GM21423 (cell line): Measurements from ENCODE around the gene PGM2.
"Not testable (repeated sequence)": the region's sequence is repeated elsewhere in the genome, so short reads cannot be mapped to it uniquely, and the experiment has no call there.

Source experiments
- ATAC-seq: cut with Tn5 transposase; IDR thresholded peaks from one replicate; pipeline ENCODE4 v1.9.1; 2021; ENCODE audit warnings: mild to moderate bottlenecking, moderate library complexity; ENCODE audit not compliant: unreplicated experiment

PGM2 gene

DNA sequence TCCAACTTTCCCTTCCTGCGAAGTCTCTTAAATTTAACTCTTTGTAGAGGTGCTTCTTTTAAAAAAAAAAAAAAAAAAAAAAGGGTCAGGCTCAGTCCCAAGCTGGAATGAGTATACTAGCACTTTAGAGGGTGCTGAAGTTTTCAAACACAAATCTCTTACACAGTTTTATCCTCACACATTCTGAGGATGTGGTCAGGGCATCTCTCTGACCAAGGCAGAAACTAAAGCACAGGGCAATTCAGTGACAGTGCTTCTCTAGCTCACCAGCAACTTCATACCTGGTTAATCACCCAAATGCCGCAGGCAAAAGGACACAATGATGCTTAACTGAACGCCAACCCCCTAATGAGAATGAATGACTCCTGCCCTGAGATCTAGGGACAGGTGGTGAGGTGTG lies 9.8 kb upstream of the PGM2 start:
- no peak for ATAC-seq

DNA sequence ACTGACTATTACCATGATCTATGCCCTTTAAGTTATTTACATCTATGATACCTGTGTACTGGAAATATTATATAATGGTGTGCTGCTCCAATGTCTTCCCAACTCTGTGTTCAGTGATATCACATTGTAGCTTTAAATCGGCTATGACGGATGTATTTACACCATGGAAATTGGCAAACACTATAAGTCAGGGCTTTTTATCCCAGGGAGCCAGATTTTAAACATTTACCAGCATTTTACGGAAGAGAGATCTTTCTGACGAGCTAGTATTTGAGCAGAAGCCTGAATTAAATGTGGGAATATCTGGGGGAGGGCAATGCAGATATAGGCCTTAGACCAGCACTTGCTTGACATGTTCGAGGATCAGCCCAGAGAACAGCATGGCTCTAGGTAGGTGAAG lies 7.7 kb upstream of the PGM2 start:
- ATAC-seq: no peak

DNA sequence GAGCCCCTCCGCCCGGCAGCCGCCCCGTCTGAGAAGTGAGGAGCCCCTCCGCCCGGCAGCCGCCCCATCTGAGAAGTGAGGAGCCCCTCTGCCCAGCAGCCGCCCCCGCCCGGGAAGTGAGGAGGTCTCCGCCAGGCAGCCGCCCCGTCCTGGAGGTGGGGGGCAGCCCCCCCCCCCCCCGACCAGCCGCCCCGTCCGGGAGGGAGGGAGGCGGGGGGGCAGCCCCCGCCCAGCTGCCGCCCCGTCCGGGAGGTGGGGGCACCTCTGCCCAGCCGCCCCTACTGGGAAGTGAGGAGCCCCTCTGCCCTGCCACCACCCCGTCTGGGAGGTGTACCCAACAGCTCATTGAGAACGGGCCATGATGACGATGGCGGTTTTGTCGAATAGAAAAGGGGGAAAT lies 6.0 kb upstream of the PGM2 start:
- not testable (repeated sequence) for ATAC-seq

DNA sequence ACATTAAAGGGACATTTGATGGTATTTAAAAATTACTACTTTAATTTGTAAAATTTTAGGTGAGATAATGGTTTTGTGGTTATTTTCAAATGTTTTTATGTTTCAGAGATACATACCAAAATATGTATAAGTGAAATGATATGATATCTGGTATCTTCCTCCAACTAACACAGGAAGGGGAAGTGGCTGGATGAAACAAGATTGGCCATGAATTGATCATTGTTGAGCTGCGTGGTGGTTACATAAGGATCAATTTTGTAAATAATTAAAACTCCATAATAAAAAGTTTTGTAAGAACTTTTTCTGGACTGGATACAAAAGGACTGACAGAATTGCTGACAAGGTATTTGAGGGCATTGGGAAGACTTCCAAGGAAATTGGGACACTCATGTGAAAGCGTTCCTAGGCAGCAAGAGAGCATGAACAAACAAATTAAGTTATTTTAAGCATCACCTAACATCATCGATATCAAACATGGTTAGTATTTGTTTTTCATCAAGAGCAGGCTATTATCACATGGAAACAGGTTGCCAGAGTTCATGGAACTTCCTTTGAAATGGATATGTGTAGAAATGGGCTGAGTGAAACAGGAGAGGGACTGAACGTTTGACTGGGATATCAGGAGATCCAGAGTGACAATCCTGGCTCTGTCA lies 4.4 kb upstream of the PGM2 start:
- ATAC-seq: no peak

DNA sequence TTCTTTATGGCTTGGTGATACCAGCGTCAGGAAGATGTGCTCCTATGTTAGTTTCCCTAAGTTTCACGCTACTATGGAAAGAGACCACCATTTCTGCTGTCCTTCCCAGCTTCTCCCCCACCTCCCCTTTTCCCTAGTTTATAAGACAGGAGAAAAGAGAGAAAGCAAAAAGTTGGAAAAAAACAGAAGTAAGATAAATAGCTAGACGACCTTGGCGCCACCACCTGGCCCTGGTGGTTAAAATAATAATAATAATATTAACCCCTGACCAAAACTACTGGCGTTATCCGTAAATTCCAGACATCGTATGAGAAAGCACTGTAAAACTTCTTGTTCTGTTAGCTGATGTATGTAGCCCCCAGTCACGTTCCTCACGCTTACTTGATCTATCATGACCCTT lies 985 bp upstream of the PGM2 start:
- ATAC-seq: not testable (repeated sequence)

DNA sequence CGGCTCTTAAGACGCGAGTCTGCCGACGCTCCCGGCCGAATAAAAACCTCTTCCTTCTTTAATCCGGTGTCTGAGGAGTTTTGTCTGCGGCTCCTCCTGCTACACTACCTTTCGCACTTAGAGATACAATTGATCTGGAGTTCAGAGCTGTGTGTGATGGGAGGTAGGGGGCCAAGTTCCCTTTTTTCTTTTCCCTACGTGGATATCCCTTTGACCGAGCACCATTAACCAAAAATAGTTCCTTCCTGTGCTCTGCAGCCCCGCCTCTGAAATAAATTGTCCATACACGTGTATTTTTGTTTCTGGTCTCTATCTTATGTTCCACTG lies 555 bp upstream of the PGM2 start:
- ATAC-seq: peak; percentile 4

DNA sequence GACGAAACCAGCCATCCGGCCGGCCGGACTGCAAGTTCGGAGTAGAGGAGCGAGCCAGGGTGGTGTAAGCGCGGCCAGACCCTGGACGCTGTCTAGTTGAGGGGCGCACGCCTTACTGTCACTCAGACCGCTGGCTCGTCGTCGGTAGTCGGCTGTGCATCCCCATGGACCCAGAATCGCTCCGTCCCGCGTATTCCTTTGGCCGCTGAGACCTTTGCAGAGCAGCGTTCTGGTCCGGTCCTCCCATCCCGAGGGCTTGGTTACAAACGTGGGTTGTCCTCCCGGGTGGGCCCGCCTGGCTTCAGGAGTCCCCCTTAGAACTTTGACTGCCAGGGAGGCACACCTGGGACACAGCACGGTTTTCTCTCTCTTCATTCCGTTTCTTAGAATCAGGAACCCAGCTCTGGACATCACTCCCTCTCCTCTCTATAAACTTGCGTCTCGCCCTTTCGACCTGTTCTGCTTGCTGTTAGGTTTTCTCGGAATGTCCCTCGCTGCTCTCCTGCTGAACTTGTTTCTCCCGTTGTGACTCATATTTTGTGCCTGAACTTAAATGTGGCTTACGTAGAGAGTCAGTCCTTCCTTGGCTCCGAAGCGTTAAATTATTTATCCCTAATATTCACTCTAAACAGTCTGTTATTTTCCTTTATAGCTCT lies 672 bp downstream of the PGM2 start:
- peak; percentile 37 for ATAC-seq

DNA sequence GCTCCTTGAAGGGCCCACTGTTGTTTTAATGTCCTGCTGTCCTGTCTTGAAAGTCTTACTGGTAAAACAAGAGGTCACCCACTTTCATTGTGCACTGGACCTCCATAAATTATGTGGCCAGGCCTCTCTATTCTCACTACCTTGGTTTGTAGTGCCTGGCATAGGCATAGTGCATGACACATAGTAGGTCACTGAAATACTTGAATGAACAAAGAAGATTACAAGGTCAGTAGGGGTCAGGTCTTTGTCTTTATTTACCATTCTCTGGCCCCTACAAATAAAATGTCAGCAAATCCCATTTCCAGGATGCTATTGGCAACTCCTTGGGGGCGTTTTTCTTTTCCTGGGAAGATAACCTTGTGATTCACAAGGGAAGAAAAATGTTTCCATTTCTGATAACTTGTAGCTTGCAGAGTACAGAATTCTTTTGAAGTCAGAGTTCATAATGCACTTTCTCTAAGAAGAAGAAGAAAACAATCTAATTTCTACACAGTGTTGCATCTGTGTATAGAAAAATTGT lies 1.4 kb downstream of the PGM2 start:
- ATAC-seq: no peak

DNA sequence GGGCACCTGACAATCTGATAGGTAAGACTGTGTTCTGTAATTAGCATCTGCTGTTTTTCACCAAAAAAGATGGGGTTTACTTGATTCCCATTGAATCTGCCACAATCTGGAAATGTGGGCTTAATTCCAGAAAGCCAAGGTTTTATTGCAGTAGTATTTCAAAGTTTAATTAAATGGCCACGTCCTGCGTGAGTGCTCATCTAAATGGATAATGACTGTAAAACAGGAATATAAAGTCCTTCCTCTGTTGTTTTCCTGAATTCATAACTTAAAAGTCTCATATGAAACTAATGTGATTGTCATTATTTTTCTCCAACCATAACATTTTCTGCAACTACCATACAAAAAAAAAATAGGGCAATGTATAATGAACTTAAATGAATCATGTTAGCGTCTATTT lies 2.4 kb downstream of the PGM2 start:
- no peak for ATAC-seq

DNA sequence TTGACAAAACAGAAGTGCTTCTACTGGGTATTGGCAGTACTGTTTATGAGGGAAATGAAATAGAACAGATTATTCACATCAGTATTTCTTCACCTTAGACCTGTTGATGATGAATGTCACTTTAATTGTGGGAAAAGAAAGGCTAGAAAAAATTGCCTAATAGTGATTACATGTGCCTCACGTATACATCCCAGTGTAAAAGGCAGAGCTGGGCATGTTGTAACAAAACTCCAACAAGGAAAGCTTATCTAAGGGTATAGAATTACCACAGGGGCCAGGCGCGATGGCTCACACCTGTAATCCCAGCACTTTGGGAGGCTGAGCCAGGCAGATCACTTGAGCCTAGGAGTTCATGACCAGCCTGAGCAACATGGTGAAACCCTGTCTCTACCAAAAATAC lies 4.2 kb downstream of the PGM2 start:
- no peak for ATAC-seq

DNA sequence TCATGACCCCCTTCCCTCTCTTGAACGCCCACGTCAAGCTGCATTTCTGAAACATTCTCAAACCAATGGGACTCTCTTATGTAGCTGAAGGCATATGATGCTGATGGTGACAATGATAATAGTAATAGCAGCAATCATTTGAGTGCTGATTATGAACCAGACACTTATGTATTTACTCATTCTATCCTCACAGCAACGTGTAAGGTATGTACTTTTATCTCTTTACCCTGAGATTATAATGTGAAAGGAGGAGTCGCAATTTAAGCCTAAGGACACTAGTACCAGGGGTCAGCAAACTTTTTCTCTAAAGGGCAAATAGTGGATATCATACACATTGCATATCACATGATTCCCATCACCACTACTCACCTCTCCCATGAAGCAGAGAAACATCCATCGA lies 8.5 kb downstream of the PGM2 start:
- no peak for ATAC-seq

DNA sequence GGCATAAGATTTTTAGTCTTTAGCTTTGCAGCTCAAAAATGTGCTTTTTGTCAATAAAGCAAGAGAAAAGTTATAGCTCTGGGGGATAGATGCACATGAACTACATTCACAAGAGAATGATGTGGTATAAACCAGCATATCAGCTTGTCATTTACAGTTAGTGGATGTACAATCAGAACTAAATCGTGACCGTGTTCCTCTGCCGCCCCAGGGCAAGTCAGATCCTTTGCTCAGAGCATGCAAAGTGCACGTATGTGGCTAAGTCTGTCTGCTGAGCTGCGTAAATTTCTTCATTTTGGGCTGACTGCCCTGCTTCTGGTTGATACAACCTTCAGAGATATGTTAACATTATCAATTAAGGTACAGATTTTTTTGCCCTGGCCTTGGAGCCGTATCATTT lies 9.3 kb downstream of the PGM2 start:
- ATAC-seq: no peak

DNA sequence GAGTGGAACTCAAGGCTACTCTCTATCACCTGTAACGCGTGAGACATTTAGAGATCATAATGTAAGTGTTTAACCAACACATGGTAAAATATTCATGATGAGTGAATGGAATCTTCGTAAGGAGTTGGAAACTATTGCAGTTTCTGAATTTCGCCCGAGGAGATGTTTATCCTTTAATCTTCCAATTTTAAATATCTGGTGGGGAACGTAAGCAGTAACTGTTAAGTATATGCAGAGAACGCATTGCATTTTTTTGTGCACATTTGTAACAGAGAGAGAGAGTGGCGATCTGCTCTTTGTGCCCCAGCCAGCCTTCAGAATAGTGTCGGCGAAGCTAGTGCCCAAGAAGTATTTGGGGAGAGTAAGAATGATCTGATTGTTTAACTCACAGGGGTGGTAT lies 9.8 kb downstream of the PGM2 start:
- ATAC-seq: no peak

DNA sequence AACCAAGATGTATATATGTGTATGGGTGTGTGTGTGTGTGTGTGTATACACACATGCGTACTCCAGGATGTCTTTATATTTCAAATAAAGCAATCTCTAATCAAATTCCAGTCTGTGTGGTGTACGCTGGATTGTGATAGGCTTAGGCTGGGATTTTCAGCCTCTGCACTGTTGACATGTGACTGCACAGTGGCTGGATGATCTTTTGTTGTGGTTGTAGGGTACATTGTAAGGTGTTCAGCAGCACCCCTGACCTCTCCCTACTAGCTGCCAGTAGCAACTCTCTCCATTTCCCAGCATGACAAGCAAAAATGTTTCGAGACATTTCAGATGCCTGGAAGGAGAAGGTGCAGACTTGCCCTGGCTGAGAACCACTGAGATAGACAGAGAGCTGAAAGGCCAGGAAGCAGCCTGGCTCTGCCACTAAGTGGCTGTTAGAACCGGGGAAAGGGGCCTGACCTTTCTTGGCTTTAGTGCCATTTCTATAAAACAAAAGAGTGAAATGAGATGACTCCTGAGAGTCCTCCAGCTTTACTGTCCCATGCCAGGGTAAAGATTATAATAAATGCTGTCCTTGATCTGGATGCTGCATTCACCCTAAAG lies 10.5 kb downstream of the PGM2 start:
- ATAC-seq: no peak

DNA sequence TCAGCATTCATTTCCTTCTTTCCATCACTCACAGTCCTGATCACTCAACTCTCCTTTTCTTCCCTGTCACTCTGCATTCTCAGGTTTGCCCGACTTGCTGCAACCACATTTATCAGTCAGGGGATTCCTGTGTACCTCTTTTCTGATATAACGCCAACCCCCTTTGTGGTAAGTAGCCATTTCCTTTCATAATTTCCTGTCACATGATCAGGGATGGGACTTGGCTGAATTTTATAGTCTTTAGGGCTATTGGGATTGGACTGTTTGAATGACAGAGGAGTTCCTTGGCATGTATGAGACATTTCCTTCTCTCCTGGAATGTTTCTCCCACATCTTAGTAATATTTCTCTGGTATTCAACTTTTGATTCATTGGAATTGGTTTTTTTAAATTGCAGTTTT lies 11.0 kb downstream of the PGM2 start:
- ATAC-seq: no peak

DNA sequence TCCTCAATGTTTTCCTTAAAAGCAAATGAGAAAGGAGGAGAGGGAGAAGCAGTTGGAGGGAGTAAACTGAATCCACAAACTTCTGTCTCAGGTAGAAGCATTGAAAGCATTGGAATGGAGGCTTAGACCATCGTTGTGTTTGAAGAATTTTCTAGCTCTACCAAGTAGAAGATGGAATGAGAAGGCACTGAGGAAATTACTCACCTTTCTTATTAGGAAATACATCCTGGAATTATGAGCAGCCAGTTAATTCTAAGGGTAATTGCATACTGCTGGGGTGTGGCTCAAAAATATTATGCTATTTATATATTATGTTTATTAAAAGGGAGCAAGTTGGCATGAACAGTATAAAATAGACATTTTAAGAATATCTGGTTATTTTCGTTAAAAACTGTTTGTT lies 12.9 kb downstream of the PGM2 start:
- ATAC-seq: no peak

DNA sequence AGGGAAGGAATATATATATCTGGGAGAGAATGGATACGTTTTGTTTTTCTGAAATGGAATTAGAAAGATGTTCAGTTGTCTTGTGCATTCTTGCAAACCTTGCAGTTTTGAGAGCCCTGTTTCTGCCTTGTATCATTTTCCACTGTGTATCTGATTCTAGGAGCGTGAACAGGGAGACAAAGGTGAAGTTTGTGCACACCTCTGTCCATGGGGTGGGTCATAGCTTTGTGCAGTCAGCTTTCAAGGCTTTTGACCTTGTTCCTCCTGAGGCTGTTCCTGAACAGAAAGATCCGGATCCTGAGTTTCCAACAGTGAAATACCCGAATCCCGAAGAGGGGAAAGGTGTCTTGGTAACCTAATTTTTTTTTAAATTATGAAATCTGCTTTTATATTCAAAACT lies 17.7 kb downstream of the PGM2 start:
- no peak for ATAC-seq

DNA sequence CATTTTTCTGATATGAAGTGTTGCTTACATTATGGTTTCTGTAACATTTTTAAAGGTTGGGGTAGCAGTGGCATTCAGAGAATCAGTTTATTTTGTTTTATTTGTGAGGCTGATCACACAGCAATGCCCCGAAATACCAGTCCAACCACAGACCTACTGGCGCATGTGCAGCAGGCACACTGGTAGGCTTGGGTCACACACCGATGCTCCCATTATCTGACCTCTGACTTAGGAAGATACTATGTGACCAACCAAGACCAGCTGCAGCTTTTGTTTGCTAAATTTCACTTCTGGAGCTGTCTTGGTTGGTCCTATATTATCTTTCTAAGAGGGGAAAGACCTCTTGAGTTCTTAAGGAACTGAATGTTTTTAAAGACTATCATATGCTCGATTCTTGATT lies 18.7 kb downstream of the PGM2 start:
- no peak for ATAC-seq

DNA sequence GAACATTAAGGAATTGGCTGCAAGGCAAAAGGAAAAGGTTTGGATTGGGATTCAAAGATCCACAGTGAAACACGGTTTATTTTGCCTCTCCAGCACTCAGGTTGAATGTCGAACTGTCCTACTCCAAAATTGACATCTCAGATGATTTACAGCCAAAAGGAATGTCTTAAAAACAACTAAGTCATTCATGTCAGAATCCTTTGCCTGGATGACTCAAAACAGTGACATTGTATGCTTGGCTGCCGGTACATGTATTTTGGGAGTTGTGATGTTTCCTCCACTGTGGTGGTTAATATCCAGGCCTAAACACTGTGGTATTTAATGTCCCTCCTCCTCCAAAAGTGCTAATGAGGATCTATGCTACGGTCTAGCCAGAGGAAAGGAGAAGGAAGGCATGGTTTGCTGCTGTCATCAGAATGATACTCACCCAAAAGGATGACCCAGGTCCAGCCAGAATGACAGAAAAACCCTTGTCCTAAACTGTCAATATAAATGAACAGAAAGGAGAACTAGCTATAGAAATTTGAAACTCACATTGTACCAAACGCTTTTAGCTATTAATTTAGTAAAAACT lies 20.9 kb downstream of the PGM2 start:
- no peak for ATAC-seq

DNA sequence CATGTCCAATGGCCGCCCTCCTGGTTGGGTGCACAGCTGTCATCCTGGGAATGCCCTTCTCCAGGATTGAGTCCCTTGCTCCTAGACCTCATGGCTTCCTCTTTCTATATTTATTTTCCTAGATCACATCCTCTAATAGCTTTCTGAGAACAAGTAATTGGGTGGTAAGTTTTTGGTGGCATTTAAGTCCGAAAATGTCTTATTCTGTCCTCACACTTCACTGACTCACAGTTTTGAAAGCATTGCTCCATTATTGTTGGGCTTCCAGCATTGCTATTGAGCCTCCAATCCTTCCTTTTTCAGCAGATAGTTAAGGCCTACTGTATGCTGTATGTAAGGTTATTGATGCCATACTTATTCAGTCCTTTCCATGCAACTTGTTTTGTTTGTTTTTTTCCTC lies 25.9 kb downstream of the PGM2 start:
- no peak for ATAC-seq

DNA sequence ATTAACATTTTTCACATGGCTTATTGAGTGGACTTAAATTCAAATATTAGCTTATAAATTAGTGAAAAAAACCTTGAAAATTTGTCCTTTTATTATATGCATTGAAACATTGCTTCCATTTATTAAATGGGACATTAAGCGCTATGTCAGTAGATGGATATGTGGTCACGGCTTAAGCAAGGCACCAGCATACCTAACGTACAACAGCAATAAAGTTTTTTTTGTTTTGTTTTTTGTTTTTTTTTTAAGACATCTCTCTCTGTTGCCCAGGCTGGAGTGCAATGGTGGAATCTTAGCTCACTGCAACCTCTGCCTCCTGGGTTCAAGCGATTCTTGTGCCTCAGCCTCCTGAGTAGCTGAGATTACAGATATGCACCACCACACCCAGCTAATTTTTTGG lies 31.6 kb downstream of the PGM2 start:
- ATAC-seq: no peak

DNA sequence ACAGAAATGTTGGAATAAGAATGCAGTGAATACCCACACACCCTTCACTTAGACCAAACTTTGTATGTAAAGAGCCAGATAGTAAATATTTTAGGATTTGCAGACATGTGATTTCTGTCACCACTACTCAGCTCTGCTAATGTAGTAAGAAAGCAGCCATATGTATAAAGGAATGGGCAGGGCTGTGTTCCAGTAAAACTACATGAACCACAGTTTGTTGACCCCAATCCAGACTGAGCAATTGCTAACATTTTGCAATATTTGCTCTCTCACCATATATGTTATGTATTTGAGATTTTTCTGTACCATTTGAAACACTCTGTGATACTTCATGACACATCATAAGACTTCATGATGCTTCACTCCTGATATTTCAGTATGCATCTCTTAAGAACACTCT lies 32.4 kb downstream of the PGM2 start:
- no peak for ATAC-seq
